Fibroblast of pulmonary artery (primary cell): Measurements from ENCODE around the gene PNPLA7.

ENCODE experiments used
- DNase-seq: peaks from one replicate; pipeline ENCODE4 v3.0.0-alpha.2; 2010; ENCODE audit warnings: low read depth
- H3K4me3 ChIP-seq: replicated peaks from 2 replicates; pipeline ENCODE4 v1.5.1; 2011; ENCODE audit warnings: low read depth, mild to moderate bottlenecking, control low read depth, low read length, moderate library complexity
- TF ChIP-seq, protein P1 (sequence below): IDR thresholded peaks from 2 replicates; pipeline ENCODE4 v1.5.1; 2011; ENCODE audit warnings: mild to moderate bottlenecking, control low read depth, low read length, inconsistent platforms; ENCODE audit errors: missing control alignments

PNPLA7 gene

DNA sequence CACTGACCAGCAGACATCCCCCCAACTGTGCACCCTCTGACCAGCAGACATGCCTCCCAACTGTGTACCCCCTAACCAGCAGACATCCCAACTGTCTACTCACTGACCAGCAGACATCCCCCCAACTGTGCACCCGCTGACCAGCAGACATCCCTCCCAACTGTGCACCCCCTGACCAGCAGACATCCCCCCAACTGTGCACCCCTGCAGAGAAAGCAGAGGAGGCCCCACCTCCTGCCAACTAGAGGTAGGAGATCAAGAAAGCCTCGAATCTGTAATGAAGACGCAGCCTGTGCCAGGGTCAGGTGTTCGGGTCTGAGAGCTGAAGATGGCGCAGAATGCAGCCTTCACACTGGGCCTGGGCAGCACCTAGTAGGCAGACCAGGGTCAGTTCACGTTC lies 61.3 kb downstream of the PNPLA7 start:
- no peak for DNase-seq
- H3K4me3 ChIP-seq: no peak overlapping the region
- TF ChIP-seq, protein P1, sequence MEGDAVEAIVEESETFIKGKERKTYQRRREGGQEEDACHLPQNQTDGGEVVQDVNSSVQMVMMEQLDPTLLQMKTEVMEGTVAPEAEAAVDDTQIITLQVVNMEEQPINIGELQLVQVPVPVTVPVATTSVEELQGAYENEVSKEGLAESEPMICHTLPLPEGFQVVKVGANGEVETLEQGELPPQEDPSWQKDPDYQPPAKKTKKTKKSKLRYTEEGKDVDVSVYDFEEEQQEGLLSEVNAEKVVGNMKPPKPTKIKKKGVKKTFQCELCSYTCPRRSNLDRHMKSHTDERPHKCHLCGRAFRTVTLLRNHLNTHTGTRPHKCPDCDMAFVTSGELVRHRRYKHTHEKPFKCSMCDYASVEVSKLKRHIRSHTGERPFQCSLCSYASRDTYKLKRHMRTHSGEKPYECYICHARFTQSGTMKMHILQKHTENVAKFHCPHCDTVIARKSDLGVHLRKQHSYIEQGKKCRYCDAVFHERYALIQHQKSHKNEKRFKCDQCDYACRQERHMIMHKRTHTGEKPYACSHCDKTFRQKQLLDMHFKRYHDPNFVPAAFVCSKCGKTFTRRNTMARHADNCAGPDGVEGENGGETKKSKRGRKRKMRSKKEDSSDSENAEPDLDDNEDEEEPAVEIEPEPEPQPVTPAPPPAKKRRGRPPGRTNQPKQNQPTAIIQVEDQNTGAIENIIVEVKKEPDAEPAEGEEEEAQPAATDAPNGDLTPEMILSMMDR: no peak

DNA sequence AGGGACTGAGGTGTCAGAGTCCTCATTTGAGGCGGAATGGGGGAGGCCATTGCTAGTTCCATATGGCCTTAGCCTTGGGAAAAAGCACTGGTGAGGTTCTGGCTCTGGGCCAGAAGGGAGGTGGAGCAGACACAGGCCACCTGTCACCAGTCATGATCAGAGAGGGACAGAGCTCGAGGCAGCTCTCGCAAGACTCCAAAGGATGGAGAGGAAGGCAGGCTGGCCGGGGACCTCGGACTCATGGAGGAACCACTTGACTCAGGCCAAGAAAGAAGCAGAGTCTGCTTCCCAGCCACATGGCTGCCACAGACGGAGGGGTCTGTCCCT lies 61.9 kb downstream of the PNPLA7 start:
- TF ChIP-seq, protein P1: no peak
- peak; percentile 11 for DNase-seq

DNA sequence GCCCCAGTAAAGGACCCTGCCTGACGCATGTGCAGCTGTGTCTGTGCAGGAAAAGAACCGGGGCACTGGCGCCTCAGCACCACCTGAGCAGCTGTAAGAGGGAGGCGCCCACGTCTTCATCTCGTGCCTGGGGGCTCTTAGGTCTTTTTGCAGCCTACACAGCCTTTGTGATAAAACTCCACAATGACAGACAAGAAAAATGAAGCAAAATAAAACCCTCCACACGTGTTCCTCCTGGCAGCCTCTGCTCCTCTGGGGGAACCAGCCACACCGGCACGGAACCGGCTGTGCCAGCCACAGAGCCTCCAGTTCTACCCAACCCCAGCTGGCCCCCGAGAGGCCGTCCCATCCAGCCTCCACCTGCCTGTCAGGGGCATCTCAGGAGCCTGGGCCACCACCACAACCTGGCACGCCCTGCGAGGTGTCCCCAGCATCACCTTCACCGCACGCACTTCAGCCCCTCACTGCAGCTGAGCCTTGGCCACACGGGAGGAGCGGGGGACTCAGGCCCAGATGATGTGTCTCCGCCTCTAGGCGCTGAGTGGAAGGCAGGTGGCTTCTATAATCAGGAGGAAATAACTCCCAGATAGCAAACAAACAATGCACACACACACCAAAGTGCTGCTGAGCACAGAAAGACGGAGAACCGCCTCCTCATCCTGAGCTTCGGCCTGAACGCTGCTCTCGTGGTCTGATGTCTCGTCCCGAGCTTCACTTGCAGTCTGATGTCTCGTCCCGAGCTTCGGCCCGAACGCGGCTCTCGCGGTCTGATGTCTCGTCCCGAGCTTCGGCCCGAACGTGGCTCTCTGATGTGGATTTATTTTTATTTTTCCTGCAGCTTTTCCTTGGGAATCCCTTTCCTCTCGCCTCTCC lies 62.5 kb downstream of the PNPLA7 start:
- TF ChIP-seq, protein P1: no peak
- peak; percentile 42 for DNase-seq
- no peak overlapping the region for H3K4me3 ChIP-seq

More for the DNA sequence above, 61.9 kb downstream of the PNPLA7 start:
- H3K4me3 ChIP-seq: no peak overlapping the region

DNA sequence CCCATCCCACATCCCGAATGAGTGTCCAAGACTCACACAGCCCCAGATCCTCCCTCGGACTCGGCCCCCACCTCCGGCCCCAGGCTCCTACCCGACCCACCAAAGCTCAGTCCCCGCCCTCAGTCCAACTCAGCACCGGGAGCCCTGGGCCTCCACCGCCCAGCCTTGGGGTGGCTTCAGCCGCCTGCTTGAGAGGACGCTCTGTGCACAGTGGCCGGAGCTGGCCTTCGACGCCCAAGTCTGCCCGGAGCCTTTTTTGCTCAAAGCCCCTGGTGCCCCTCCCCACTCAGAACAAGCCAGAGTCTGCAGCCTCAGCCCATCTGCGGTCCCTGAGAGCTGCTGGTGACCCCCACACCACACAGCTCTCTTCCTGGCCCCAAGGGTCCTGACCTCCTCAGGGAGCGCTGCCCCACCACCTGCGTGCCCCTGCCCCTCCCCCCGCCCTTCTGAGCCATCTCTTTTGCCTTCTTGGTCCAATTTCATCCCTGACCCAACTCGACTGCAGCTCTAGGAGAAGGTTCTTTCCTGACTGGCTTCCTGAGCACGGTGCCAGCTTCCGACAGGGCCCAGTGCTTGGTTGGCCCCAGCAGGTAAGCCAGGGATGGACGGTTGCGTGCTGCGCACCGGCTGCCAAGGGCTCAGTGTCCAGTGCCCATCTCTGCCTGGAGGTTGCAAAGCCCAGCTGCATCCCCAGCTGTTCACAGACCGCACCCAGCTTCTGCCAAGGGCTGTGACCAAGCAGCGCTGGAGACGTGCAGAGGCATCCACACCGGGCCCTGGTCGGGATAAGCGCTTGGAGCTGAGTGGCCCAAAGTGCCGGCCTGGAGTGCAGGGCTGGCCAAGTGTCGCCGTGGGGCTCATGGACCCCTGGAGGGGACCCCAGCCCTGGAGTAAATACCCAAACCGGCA lies 63.4 kb downstream of the PNPLA7 start:
- no peak overlapping the region for H3K4me3 ChIP-seq
- TF ChIP-seq, protein P1: no peak
- DNase-seq: no peak

DNA sequence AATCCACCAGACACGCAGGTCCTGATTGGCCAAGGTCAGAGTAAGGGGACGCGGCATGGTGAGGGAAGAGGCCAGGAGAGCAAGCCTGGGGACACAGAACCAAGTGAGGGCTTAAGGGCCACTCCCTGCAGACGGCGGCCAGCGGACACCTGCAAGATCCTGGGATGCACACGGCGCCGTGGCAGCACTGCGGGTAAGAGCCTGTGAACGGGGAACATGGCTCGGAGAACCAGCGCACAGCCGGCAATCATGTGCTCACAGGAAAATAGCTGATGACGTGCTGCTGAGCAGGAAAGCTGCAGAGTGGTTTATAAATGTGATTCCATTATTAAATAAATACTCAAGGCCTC lies 64.1 kb downstream of the PNPLA7 start:
- no peak for DNase-seq
- TF ChIP-seq, protein P1: no peak
- no peak overlapping the region for H3K4me3 ChIP-seq

DNA sequence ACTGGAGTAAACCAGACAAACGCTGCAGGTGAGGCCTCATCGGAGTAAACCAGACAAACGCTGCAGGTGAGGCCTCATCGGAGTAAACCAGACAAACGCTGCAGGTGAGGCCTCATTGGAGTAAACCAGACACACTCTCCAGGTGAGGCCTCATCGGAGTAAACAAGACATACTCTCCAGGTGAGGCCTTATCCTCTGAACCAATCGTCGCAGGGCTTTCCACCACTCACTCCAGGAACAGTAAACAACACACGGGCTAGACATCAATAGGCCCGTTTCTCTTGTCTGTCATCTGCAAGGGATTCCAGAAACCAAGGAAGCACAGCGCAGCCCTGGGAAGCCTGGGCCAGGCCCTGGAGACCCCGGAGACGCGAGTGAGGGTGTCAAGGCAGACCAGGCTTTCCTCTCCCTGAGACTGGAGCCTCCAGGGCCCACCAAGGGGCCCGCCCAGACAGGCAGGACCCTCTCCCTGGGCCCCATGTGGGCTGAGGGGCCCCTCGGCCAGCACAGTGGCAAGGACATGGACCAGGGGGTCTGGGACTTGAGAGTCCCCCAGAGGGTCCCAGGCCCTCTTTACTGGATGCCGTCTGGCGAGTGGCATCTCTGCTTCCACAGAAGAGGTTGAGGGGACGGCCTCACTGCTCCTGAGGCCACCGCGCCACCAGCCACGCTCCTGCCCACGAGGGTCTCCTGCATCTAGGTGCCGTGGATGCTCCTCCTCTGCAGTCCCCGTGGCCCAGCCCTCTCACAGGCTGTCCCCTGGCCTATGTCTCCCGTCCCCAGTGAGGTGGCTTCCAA lies 64.7 kb downstream of the PNPLA7 start:
- no peak overlapping the region for H3K4me3 ChIP-seq
- DNase-seq: no peak
- TF ChIP-seq, protein P1: no peak
